ENCODE results near the gene MTRF1. TPM values are rescaled to one million over a fixed set of nuclear protein-coding genes. Genes with fewer than 3 reads are reported as not detected.

The MTRF1 gene
- total RNA-seq, 1 donor from 2014 or later = 17.2 TPM

DNA sequence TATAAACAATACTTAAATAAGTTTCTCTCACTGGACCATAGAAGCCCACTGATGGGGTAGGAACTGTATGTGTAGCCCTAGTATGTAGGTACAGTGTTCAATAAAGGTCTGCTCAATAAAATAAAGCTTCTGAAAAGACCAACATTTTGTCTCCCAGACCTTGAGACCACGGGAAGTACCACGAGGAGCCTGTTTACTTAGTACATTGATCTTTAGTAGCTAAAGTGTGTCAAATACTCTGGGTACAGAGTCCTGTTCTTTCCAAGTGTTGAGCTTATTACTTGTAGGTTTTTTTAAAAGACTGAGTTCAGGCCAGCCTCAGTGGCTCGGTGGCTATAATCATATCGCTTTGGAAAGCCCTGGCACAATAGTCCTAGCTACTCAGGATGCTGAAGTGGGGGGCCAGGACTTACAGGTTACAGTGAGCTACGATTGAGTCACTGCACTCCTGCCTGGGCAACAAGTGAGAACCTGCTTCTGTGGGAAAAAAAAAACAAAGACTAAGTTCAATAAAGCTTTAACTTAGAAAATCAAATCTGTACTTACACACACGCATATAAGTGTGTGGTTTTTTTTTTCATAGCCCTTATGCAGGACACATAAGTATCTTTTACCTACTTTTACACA, 3.4 kb downstream of the MTRF1 start:
- DNase-seq (ENCODE audit: low read depth, low spot score) = no peak
- peaks cover 14% of the 10 kb centered on the region for H3K4me1 Mint-ChIP-seq
- H3K36me3 Mint-ChIP-seq (ENCODE audit: low read depth) = peaks cover 27% of the 10 kb centered on the region
- H3K27ac Mint-ChIP-seq (ENCODE audit: unreplicated experiment) = no peak overlapping the region
- TF ChIP-seq, protein P1, sequence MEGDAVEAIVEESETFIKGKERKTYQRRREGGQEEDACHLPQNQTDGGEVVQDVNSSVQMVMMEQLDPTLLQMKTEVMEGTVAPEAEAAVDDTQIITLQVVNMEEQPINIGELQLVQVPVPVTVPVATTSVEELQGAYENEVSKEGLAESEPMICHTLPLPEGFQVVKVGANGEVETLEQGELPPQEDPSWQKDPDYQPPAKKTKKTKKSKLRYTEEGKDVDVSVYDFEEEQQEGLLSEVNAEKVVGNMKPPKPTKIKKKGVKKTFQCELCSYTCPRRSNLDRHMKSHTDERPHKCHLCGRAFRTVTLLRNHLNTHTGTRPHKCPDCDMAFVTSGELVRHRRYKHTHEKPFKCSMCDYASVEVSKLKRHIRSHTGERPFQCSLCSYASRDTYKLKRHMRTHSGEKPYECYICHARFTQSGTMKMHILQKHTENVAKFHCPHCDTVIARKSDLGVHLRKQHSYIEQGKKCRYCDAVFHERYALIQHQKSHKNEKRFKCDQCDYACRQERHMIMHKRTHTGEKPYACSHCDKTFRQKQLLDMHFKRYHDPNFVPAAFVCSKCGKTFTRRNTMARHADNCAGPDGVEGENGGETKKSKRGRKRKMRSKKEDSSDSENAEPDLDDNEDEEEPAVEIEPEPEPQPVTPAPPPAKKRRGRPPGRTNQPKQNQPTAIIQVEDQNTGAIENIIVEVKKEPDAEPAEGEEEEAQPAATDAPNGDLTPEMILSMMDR (conservative IDR thresholded peaks at IDR 0.05) = no peak
- no peak overlapping the region for H3K4me3 Mint-ChIP-seq
- no peaks in the 10 kb centered on the region for H3K27me3 Mint-ChIP-seq (ENCODE audit: low read depth)
- H3K9me3 Mint-ChIP-seq = peaks cover 3% of the 10 kb centered on the region

DNA sequence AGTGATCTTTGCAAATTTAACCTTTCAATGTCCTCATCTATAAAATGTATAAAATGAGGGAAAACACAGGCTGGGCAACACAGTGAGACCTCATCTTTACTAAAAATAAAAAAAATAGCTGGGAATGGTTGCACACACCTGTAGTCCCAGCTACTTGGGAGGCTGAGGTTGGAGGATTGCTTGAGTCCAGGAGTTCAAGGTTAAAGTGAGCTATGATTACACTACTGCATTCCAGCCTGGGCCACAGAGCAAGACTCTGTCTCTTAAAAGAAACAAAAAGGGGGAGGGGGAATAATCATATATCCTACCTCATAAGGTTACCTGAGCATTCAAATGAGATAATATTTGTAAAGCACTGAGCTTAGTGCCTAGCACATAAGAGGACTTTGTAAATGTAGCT, 5.8 kb downstream of the MTRF1 start:
- Mint-ChIP-seq H3K9me3 (peaks cover 3% of the 10 kb centered on the region), H3K4me1 (peaks cover 8% of the 10 kb centered on the region), H3K27ac (ENCODE audit: unreplicated experiment) (no peak overlapping the region), H3K36me3 (ENCODE audit: low read depth) (peaks cover 25% of the 10 kb centered on the region), H3K27me3 (ENCODE audit: low read depth) (no peaks in the 10 kb centered on the region), H3K4me3 (no peak overlapping the region)
- TF ChIP-seq, protein P1 (conservative IDR thresholded peaks at IDR 0.05) = no peak
- DNase-seq (ENCODE audit: low read depth, low spot score) = no peak

DNA sequence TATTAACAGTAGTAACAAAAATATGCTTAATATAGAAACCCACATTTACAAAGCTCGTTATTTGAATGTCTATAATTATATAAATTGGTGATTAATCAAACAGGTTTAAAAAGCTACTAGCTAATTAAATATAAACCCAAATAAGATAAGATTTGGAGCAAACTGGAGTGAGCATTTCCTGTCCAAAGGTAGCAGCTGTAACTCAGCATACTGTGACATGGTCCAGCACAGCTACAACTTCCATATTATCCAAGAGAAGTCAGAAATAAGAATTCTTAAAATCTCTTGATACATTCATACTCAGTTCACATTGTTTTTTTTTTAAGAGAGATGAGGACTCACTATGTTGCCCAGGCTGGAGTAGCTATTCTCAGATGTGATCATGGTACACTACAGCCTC, 8.5 kb downstream of the MTRF1 start:
- TF ChIP-seq, protein P1 (conservative IDR thresholded peaks at IDR 0.05) = no peak
- peaks cover 6% of the 10 kb centered on the region for H3K9me3 Mint-ChIP-seq
- H3K4me3 Mint-ChIP-seq = no peak overlapping the region
- peaks cover 35% of the 10 kb centered on the region for H3K36me3 Mint-ChIP-seq (ENCODE audit: low read depth)
- no peaks in the 10 kb centered on the region for H3K27me3 Mint-ChIP-seq (ENCODE audit: low read depth)
- no peak for DNase-seq (ENCODE audit: low read depth, low spot score)
- H3K4me1 Mint-ChIP-seq = peaks cover 4% of the 10 kb centered on the region
- no peak overlapping the region for H3K27ac Mint-ChIP-seq (ENCODE audit: unreplicated experiment)

DNA sequence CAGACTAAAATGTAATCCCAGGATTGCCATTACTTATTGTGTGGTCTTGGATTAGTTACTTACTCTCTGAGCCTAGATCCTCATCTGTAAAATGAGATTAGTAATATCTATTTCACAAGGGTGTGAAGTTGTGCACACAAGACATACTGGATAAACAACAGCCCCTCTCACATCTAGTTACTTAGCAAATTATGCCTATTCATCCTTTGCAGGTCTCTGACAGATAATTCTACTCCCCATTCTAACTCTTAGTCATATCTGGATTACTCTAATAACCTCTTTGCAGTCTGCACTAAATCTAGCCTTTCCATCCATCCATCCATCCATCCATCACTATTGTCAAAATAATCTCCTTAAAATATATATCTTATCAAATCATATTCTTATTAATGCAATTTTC, 12.4 kb downstream of the MTRF1 start:
- no peaks in the 10 kb centered on the region for H3K27me3 Mint-ChIP-seq (ENCODE audit: low read depth)
- no peak overlapping the region for H3K4me3 Mint-ChIP-seq
- H3K4me1 Mint-ChIP-seq = no peaks in the 10 kb centered on the region
- TF ChIP-seq, protein P1 (conservative IDR thresholded peaks at IDR 0.05) = no peak
- H3K27ac Mint-ChIP-seq (ENCODE audit: unreplicated experiment) = no peak overlapping the region
- peaks cover 2% of the 10 kb centered on the region for H3K9me3 Mint-ChIP-seq
- H3K36me3 Mint-ChIP-seq (ENCODE audit: low read depth) = peaks cover 21% of the 10 kb centered on the region
- DNase-seq (ENCODE audit: low read depth, low spot score) = no peak

DNA sequence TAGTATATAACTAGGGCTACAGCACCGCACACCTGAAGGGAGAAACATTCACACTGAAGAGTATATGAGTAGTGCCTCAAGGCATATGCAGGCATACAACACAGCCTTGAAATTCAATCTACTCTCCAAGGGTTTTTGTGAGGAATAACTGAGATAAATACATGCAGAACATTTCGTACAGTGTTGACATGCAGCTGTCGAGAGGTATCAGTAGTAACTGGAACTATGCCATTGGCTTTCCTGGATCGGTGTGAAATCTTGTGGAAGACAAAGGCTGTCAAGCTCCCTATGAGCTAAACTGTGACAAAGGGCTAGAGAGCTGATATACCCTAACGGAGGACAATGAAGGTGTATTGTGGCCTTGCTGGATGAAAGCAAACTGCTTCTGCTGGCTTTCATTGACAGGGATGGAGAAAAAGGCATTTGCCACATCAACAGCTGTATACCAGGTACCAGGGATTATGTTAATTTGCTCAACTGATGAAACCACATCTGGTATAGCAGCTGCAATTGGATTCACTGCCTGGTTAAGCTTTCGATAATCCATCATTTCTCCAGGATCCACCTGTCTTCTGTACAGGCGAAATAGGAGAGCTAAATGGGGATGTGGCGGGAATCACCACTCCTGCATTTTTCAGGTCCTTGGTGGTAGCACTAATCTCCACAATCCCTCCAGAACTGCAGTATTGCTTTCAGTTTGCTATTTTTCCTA, 16.3 kb downstream of the MTRF1 start:
- no peak for DNase-seq (ENCODE audit: low read depth, low spot score)
- Mint-ChIP-seq H3K27me3 (ENCODE audit: low read depth) (no peaks in the 10 kb centered on the region), H3K4me1 (no peaks in the 10 kb centered on the region), H3K27ac (ENCODE audit: unreplicated experiment) (no peak overlapping the region), H3K9me3 (peaks cover 2% of the 10 kb centered on the region), H3K4me3 (no peak overlapping the region), H3K36me3 (ENCODE audit: low read depth) (peaks cover 14% of the 10 kb centered on the region)
- TF ChIP-seq, protein P1 (conservative IDR thresholded peaks at IDR 0.05) = no peak
